Measurements from ENCODE around the gene TNKS1BP1.

- TF ChIP-seq POLR2A (IDR thresholded peaks at IDR 0.05; ENCODE audit: control extremely low read depth in 1 of 2, low read depth in 2 of 2, low read length in 2 of 2), result no peak
- no peak for TF ChIP-seq CTCF (IDR thresholded peaks at IDR 0.05; ENCODE audit: control extremely low read depth in 1 of 3, insufficient read depth in 1 of 3, low read depth in 1 of 3, low read length in 3 of 3)
- TF ChIP-seq CHD7 (IDR thresholded peaks at IDR 0.05; ENCODE audit: insufficient replicate concordance, low read length), result no peak
- TF ChIP-seq POLR2AphosphoS5 (IDR thresholded peaks at IDR 0.05; ENCODE audit: low read depth, low read length), result no peak
- no peak for TF ChIP-seq RNF2 (IDR thresholded peaks at IDR 0.05; ENCODE audit: borderline replicate concordance, low read depth, low read length, missing control alignments, poor library complexity, severe bottlenecking)
Observed at GRCh38 chr11:57357310-57357709, 32.6 kb upstream of the TNKS1BP1 start.
